Measurements from ENCODE around the gene PFDN1.
"Not testable (repeated sequence)": the region's sequence is repeated elsewhere in the genome, so short reads cannot be mapped to it uniquely, and the experiment has no call there.

The PFDN1 gene

GRCh38 chr5:140213370-140213983, 89.4 kb downstream of the PFDN1 start:
- DNase-seq (ENCODE audit: low spot score), result no peak

- no peak for DNase-seq (ENCODE audit: low spot score)
These were observed 94.8 kb downstream of the PFDN1 start for GRCh38 chr5:140208065-140208464.

GRCh38 chr5:140207250-140207964, 95.5 kb downstream of the PFDN1 start:
- no peak for DNase-seq (ENCODE audit: low spot score)

GRCh38 chr5:140205952-140206351, 96.9 kb downstream of the PFDN1 start:
- DNase-seq (ENCODE audit: low spot score), result no peak

GRCh38 chr5:140205216-140205615, 97.7 kb downstream of the PFDN1 start:
- peak; percentile 66 for DNase-seq (ENCODE audit: low spot score)

GRCh38 chr5:140202610-140203009, 100.3 kb downstream of the PFDN1 start:
- DNase-seq (ENCODE audit: low spot score), result no peak

GRCh38 chr5:140202078-140202477, 100.8 kb downstream of the PFDN1 start:
- DNase-seq (ENCODE audit: low spot score), result no peak

- not testable (repeated sequence) for DNase-seq (ENCODE audit: low spot score)
These were observed 104.0 kb downstream of the PFDN1 start for GRCh38 chr5:140198915-140199314.

- no peak for DNase-seq (ENCODE audit: low spot score)
These were observed 105.9 kb downstream of the PFDN1 start for GRCh38 chr5:140197023-140197422.

GRCh38 chr5:140196115-140196814, 106.6 kb downstream of the PFDN1 start:
- no peak for DNase-seq (ENCODE audit: low spot score)
